PC-9 (cell line): ENCODE results near the gene AGPAT3. TPM values are rescaled to one million over a fixed set of nuclear protein-coding genes. Genes with fewer than 3 reads are reported as not detected.

Experiments
- BruUV-seq: library from RNA; stranded (reverse); fragments of 400-500 nt; replicated peaks from 2 replicates; lab custom pipeline; 2021; lab: Mats Ljungman, UMichigan
- CTCF ChIA-PET: fragments of 300-600 bp; sonication (Branson Sonifier 250); formaldehyde crosslinking; loops from one replicate; lab custom pipeline; 2022; ENCODE audit warnings: antibody characterized with exemption; lab: Charles Lee
- POLR2A ChIA-PET: fragments of 300-600 bp; sonication (Branson Sonifier 250); formaldehyde crosslinking; loops from one replicate; lab custom pipeline; 2022; ENCODE audit warnings: antibody characterized with exemption; ENCODE audit not compliant: unreplicated experiment; lab: Charles Lee
- DNase-seq, 2 experiments: peaks; one replicate each; pipeline versions ENCODE4 v3.0.0 to v3.0.0-alpha.2; 2015 to 2022; ENCODE audit warnings: mixed read lengths in 1 of 2
- H2AFZ ChIP-seq: fragments of 200-600 bp; sonication (generic); 2 replicates; pipeline ENCODE4 v1.8.1; 2017; ENCODE audit warnings: antibody characterized with exemption
- H3F3A ChIP-seq: fragments of 200-600 bp; sonication (generic); 2 replicates; pipeline ENCODE4 v1.8.1; 2017; ENCODE audit warnings: antibody characterized with exemption, mild to moderate bottlenecking, low read depth; ENCODE audit not compliant: insufficient read depth
- H3K27ac ChIP-seq: fragments of 200-600 bp; sonication (generic); 2 replicates; pipeline ENCODE4 v1.6.1; 2016; ENCODE audit warnings: mixed run types
- H3K27me3 ChIP-seq: fragments of 200-600 bp; sonication (generic); 2 replicates; pipeline ENCODE4 v1.6.1; 2016; ENCODE audit warnings: low read depth, mixed run types; ENCODE audit not compliant: insufficient read depth
- H3K36me3 ChIP-seq: fragments of 200-600 bp; sonication (generic); 2 replicates; pipeline ENCODE4 v1.6.1; 2016; ENCODE audit warnings: low read depth, mixed run types
- H3K4me1 ChIP-seq: fragments of 200-600 bp; sonication (generic); replicated peaks from 2 replicates; pipeline ENCODE4 v1.6.1; 2016; ENCODE audit warnings: mixed run types; ENCODE audit not compliant: insufficient read depth
- H3K4me2 ChIP-seq: fragments of 200-600 bp; sonication (generic); 2 replicates; pipeline ENCODE4 v1.6.1; 2017; ENCODE audit warnings: mixed run types
- H3K4me3 ChIP-seq: fragments of 200-600 bp; sonication (generic); 2 replicates; pipeline ENCODE4 v1.6.1; 2016; ENCODE audit warnings: mixed run types
- H3K79me2 ChIP-seq: fragments of 200-600 bp; sonication (generic); 2 replicates; pipeline ENCODE4 v1.6.1; 2017; ENCODE audit warnings: low read depth, mixed run types
- H3K9me2 ChIP-seq: fragments of 200-600 bp; sonication (generic); 2 replicates; pipeline ENCODE4 v1.8.1; 2017; ENCODE audit warnings: mild to moderate bottlenecking; ENCODE audit not compliant: insufficient read depth
- H3K9me3 ChIP-seq: fragments of 200-600 bp; sonication (generic); 2 replicates; pipeline ENCODE4 v1.8.1; 2016; ENCODE audit warnings: low read depth; ENCODE audit not compliant: insufficient read depth
- H4K20me1 ChIP-seq: fragments of 200-600 bp; sonication (generic); 2 replicates; pipeline ENCODE4 v1.8.1; 2017; ENCODE audit not compliant: insufficient read depth
- EZH2 ChIP-seq: fragments of 200-600 bp; sonication (generic); IDR thresholded peaks from 2 replicates; pipeline ENCODE4 v1.8.0; 2017; ENCODE audit warnings: antibody characterized with exemption, low read depth
- intact Hi-C: fragments of 100-400 bp; cut with micrococcal nuclease; formaldehyde crosslinking; loops from one replicate; pipeline ENCODE4 v1.10.0; 2022; ENCODE audit not compliant: unreplicated experiment
- total RNA-seq: library from RNA; stranded (reverse); gene quantifications from 2 replicates; pipeline ENCODE4 v1.2.3, GENCODE V29; 2021
- TF ChIP-seq, protein P1 (sequence below): fragments of 200-600 bp; sonication (generic); conservative IDR thresholded peaks from 2 replicates; pipeline ENCODE4 v1.6.1; 2017; ENCODE audit warnings: mixed run types, antibody characterized with exemption, mild to moderate bottlenecking, moderate library complexity

AGPAT3 gene
- total RNA-seq, 1 experiment from 2014 or later, result 39.0 TPM

DNA sequence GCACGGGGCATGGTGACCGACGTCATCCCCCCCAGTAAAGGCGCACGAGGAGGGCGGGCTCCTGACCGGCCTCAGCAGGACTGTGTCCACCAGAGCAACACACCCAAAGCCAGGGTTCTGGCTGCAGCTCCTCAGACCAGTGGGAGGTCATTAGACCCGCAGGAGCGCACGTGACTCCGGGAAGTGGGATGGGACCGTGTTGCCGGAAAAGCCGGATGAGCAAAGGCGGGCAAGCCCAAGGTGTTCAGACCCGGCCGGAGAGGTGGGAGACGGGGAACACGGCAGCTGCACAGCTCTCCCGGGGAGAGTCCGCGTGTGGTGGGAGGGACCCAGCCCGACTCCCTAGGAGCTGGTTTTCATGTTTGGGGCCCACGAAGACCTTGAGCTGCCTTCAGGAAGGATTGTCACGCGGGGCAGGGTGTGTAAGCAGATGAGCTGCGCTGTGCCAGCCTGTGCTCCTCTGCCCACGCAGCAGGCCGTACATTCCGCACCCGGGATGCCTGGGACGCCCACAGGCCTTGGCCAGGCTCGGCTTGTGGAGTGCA is 126.5 kb downstream of the AGPAT3 start:
- POLR2A ChIA-PET, result interaction anchor here (0.6 kb wide), 2 partner anchors 18 to 20 kb away, joined by 3 to 6 read pairs; no protein-coding TSS in a partner anchor
- H3F3A ChIP-seq, result no peaks in the 10 kb centered on the region
- H3K79me2 ChIP-seq, result no peaks in the 10 kb centered on the region
- no peak overlapping the region for H3K4me2 ChIP-seq
- CTCF ChIA-PET, result no interaction called here
- no peaks in the 10 kb centered on the region for H3K9me2 ChIP-seq
- intact Hi-C loops, result no loop called here
- H2AFZ ChIP-seq, result no peak overlapping the region
- H3K36me3 ChIP-seq, result no peaks in the 10 kb centered on the region
- H3K27ac ChIP-seq, result no peak overlapping the region
- no peak for TF ChIP-seq EZH2
- TF ChIP-seq, protein P1, sequence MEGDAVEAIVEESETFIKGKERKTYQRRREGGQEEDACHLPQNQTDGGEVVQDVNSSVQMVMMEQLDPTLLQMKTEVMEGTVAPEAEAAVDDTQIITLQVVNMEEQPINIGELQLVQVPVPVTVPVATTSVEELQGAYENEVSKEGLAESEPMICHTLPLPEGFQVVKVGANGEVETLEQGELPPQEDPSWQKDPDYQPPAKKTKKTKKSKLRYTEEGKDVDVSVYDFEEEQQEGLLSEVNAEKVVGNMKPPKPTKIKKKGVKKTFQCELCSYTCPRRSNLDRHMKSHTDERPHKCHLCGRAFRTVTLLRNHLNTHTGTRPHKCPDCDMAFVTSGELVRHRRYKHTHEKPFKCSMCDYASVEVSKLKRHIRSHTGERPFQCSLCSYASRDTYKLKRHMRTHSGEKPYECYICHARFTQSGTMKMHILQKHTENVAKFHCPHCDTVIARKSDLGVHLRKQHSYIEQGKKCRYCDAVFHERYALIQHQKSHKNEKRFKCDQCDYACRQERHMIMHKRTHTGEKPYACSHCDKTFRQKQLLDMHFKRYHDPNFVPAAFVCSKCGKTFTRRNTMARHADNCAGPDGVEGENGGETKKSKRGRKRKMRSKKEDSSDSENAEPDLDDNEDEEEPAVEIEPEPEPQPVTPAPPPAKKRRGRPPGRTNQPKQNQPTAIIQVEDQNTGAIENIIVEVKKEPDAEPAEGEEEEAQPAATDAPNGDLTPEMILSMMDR, result no peak
- no peaks in the 10 kb centered on the region for H4K20me1 ChIP-seq
- H3K4me1 ChIP-seq, result no peaks in the 10 kb centered on the region
- no peaks in the 10 kb centered on the region for H3K9me3 ChIP-seq
- no peak overlapping the region for H3K4me3 ChIP-seq
- no peak for DNase-seq
- BruUV-seq, result no TSS peak
- H3K27me3 ChIP-seq, result no peaks in the 10 kb centered on the region

DNA sequence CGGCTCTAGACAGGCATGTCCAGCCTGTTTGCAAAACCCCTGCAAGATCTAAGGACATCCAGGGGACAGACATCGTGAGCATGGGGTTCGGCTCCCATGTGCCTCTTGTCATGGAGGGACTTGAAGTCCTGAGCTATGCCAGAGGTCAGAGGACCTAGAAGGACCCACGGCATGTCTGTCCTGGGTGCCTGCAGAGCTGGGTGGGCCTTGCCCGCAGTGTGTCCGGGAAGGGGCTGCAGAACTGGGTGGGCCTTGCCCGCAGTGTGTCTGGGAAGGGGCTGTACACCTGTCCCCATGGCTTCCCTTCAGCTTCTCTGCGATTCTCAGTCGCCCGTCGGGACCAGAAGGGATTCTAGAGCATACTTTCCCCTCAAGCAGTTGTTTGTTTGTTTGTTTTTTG is 127.1 kb downstream of the AGPAT3 start:
- TF ChIP-seq, protein P1, result no peak
- TF ChIP-seq EZH2, result no peak
- H3K9me3 ChIP-seq, result no peaks in the 10 kb centered on the region
- no peaks in the 10 kb centered on the region for H4K20me1 ChIP-seq
- H3K4me2 ChIP-seq, result no peak overlapping the region
- no peaks in the 10 kb centered on the region for H3F3A ChIP-seq
- no peak overlapping the region for H2AFZ ChIP-seq
- no TSS peak for BruUV-seq
- no peak for DNase-seq
- H3K27ac ChIP-seq, result no peak overlapping the region
- H3K4me1 ChIP-seq, result no peaks in the 10 kb centered on the region
- no peak overlapping the region for H3K4me3 ChIP-seq
- no peaks in the 10 kb centered on the region for H3K27me3 ChIP-seq
- H3K36me3 ChIP-seq, result no peaks in the 10 kb centered on the region
- ChIA-PET CTCF (no interaction called here), POLR2A (interaction anchor here (0.6 kb wide), 2 partner anchors 19 kb away, joined by 3 to 6 read pairs; no protein-coding TSS in a partner anchor)
- intact Hi-C loops, result no loop called here
- no peaks in the 10 kb centered on the region for H3K79me2 ChIP-seq
- no peaks in the 10 kb centered on the region for H3K9me2 ChIP-seq

DNA sequence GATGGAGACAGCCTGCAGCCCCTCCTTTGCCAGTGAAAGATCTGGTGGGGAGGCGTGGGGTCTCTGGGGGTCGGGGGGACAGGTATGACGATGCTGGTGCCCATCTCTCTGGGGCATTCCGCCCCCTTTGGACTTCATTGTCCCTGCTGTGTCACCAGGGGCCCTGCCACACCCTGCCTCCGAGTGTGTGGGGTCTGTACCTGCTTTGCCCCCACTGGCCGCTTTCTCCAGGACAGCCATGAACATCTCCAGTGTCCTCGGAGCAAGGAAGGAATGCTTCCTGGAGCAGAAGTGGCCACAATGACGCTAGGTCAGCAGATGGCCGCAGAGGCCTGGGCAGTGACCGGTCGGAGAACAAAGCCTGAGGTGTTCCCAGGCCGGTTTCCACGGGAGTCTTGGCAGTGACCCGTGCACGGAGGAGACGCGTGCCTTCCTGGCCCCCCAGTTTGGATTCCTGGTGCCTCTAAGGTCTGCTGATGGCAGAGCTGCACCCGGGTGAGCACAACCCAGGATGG is 128.5 kb downstream of the AGPAT3 start:
- intact Hi-C loops, result no loop called here
- H3K27me3 ChIP-seq, result no peaks in the 10 kb centered on the region
- POLR2A ChIA-PET, result no interaction called here

More for the DNA sequence above, 128.5 kb downstream of the AGPAT3 start:
- Histone ChIP-seq H3K4me3 (no peak overlapping the region), H3K36me3 (no peaks in the 10 kb centered on the region), H3K79me2 (no peaks in the 10 kb centered on the region), H3K4me2 (no peak overlapping the region), H3K4me1 (no peaks in the 10 kb centered on the region), H3K9me2 (no peaks in the 10 kb centered on the region), H3F3A (no peaks in the 10 kb centered on the region), H4K20me1 (no peaks in the 10 kb centered on the region), H2AFZ (no peak overlapping the region), H3K27ac (no peak overlapping the region), H3K9me3 (no peaks in the 10 kb centered on the region)
- no TSS peak for BruUV-seq
- CTCF ChIA-PET, result no interaction called here
- no peak for TF ChIP-seq EZH2
- TF ChIP-seq, protein P1, result no peak
- no peak for DNase-seq
